ENCODE results near the gene CCNY. TPM values are rescaled to one million over a fixed set of nuclear protein-coding genes. Genes with fewer than 3 reads are reported as not detected.

The CCNY gene
- total RNA-seq, 2 experiments from 2014 or later = 64.9 to 66.9 TPM

- Mint-ChIP-seq H3K4me1 (ENCODE audit: low read depth) (peaks cover 96% of the 10 kb centered on the region), H3K27me3 (no peaks in the 10 kb centered on the region), H3K36me3 (ENCODE audit: low read depth) (no peaks in the 10 kb centered on the region), H3K27ac (no peak overlapping the region), H3K9me3 (no peaks in the 10 kb centered on the region), H3K4me3 (peak overlapping the region; percentile 27)
- peaks cover 57% of the 10 kb centered on the region for H3K4me1 ChIP-seq (ENCODE audit: insufficient read depth, low read length)
- TF ChIP-seq CTCF (IDR thresholded peaks at IDR 0.05) = no peak
- H3K9me3 ChIP-seq (ENCODE audit: control insufficient read depth in 1 of 2, insufficient read depth in 1 of 2, low read length in 2 of 2) = no peaks in the 10 kb centered on the region
- DNase-seq (no peak), ATAC-seq (ENCODE audit: poor library complexity) (no peak)
- POLR2A ChIA-PET = interaction anchor here (2.3 kb wide), 1 partner anchor 9 kb away, joined by 12 read pairs; no protein-coding TSS in a partner anchor
- H3K27me3 ChIP-seq (ENCODE audit: control insufficient read depth in 1 of 2, insufficient read depth in 2 of 2, low read length in 2 of 2) = no peaks in the 10 kb centered on the region
- H3K4me3 ChIP-seq (ENCODE audit: low read length) = no peak overlapping the region
- no peak overlapping the region for H3K27ac ChIP-seq (ENCODE audit: low read depth in 1 of 2, low read length in 2 of 2)
- CTCF ChIA-PET = interaction anchor here (1.1 kb wide), 1 partner anchor 8 kb away, joined by 3 read pairs; no protein-coding TSS in a partner anchor
- intact Hi-C loops (cut with DNase I, micrococcal nuclease) = no loop called here
- no peaks in the 10 kb centered on the region for H3K36me3 ChIP-seq (ENCODE audit: insufficient read depth, low read length)
Measured at GRCh38 chr10:35351021-35351420, 14.7 kb downstream of the CCNY start.

- Histone ChIP-seq H3K4me1 (ENCODE audit: insufficient read depth, low read length) (peaks cover 58% of the 10 kb centered on the region), H3K27ac (ENCODE audit: low read depth in 1 of 2, low read length in 2 of 2) (no peak overlapping the region), H3K9me3 (ENCODE audit: control insufficient read depth in 1 of 2, insufficient read depth in 1 of 2, low read length in 2 of 2) (no peaks in the 10 kb centered on the region), H3K4me3 (ENCODE audit: low read length) (no peak overlapping the region), H3K36me3 (ENCODE audit: insufficient read depth, low read length) (no peaks in the 10 kb centered on the region), H3K27me3 (ENCODE audit: control insufficient read depth in 1 of 2, insufficient read depth in 2 of 2, low read length in 2 of 2) (no peaks in the 10 kb centered on the region)
- Mint-ChIP-seq H3K4me3 (peak overlapping the region; percentile 9), H3K4me1 (ENCODE audit: low read depth) (peaks cover 96% of the 10 kb centered on the region), H3K36me3 (ENCODE audit: low read depth) (no peaks in the 10 kb centered on the region), H3K27ac (no peak overlapping the region), H3K9me3 (no peaks in the 10 kb centered on the region), H3K27me3 (no peaks in the 10 kb centered on the region)
- DNase-seq = no peak
- ChIA-PET CTCF (no interaction called here), POLR2A (interaction anchor here (2.3 kb wide), 1 partner anchor 10 kb away, joined by 12 read pairs; no protein-coding TSS in a partner anchor)
- intact Hi-C loops (cut with DNase I, micrococcal nuclease) = no loop called here
- ATAC-seq (ENCODE audit: poor library complexity) = no peak
- TF ChIP-seq CTCF (IDR thresholded peaks at IDR 0.05) = no peak
Measured at GRCh38 chr10:35352097-35352496, 15.8 kb downstream of the CCNY start.

GRCh38 chr10:35352512-35352911, 16.2 kb downstream of the CCNY start:
- peak; percentile 51 for ATAC-seq (ENCODE audit: poor library complexity)
- no peak for TF ChIP-seq CTCF (IDR thresholded peaks at IDR 0.05)
- intact Hi-C loops (cut with DNase I, micrococcal nuclease) = no loop called here
- Mint-ChIP-seq H3K27me3 (no peaks in the 10 kb centered on the region), H3K4me1 (ENCODE audit: low read depth) (peaks cover 96% of the 10 kb centered on the region), H3K9me3 (no peaks in the 10 kb centered on the region), H3K36me3 (ENCODE audit: low read depth) (no peaks in the 10 kb centered on the region), H3K4me3 (peak overlapping the region; percentile 9), H3K27ac (no peak overlapping the region)
- no peak overlapping the region for H3K27ac ChIP-seq (ENCODE audit: low read depth in 1 of 2, low read length in 2 of 2)
- POLR2A ChIA-PET = interaction anchor here (2.3 kb wide), 1 partner anchor 10 kb away, joined by 12 read pairs; no protein-coding TSS in a partner anchor
- CTCF ChIA-PET = no interaction called here
- peaks cover 58% of the 10 kb centered on the region for H3K4me1 ChIP-seq (ENCODE audit: insufficient read depth, low read length)
- no peak overlapping the region for H3K4me3 ChIP-seq (ENCODE audit: low read length)
- no peaks in the 10 kb centered on the region for H3K27me3 ChIP-seq (ENCODE audit: control insufficient read depth in 1 of 2, insufficient read depth in 2 of 2, low read length in 2 of 2)
- H3K36me3 ChIP-seq (ENCODE audit: insufficient read depth, low read length) = no peaks in the 10 kb centered on the region
- peak in 2 of 14 experiments; percentile 22 to 62 for DNase-seq
- H3K9me3 ChIP-seq (ENCODE audit: control insufficient read depth in 1 of 2, insufficient read depth in 1 of 2, low read length in 2 of 2) = no peaks in the 10 kb centered on the region
